ENCODE measurements around the gene CLEC1A.

The CLEC1A gene

GRCh38 chr12:10101648-10102220, 2.9 kb upstream of the CLEC1A start:
- no peaks in the 10 kb centered on the region for H3K9me3 ChIP-seq (ENCODE audit: control insufficient read depth, low read length)
- H3K36me3 ChIP-seq (ENCODE audit: control insufficient read depth, insufficient read depth, low read length) = no peaks in the 10 kb centered on the region
- no peak overlapping the region for H3K27ac ChIP-seq (ENCODE audit: insufficient read depth, low read depth, low read length, poor library complexity, severe bottlenecking)
- WGBS, 2 experiments = 92 to 96% methylated on average over 1 of the region's 1 CpG
- no peak overlapping the region for H3K4me3 ChIP-seq (ENCODE audit: insufficient read depth, low read depth, low read length)
- peaks cover 6% of the 10 kb centered on the region for H3K4me1 ChIP-seq (ENCODE audit: control insufficient read depth, insufficient read depth, low read length)
- no peaks in the 10 kb centered on the region for H3K27me3 ChIP-seq (ENCODE audit: control insufficient read depth, insufficient read depth, low read length, poor library complexity, severe bottlenecking)

GRCh38 chr12:10101042-10101579, 2.3 kb upstream of the CLEC1A start:
- Histone ChIP-seq H3K27me3 (ENCODE audit: control insufficient read depth, insufficient read depth, low read length, poor library complexity, severe bottlenecking) (no peaks in the 10 kb centered on the region), H3K27ac (ENCODE audit: insufficient read depth, low read depth, low read length, poor library complexity, severe bottlenecking) (no peak overlapping the region), H3K4me3 (ENCODE audit: insufficient read depth, low read depth, low read length) (no peak overlapping the region), H3K4me1 (ENCODE audit: control insufficient read depth, insufficient read depth, low read length) (peaks cover 6% of the 10 kb centered on the region), H3K9me3 (ENCODE audit: control insufficient read depth, low read length) (no peaks in the 10 kb centered on the region), H3K36me3 (ENCODE audit: control insufficient read depth, insufficient read depth, low read length) (no peaks in the 10 kb centered on the region)
- WGBS, 2 experiments = 84 to 87% methylated on average over 5 of the region's 5 CpGs

- Histone ChIP-seq H3K9me3 (ENCODE audit: control insufficient read depth, low read length) (no peaks in the 10 kb centered on the region), H3K36me3 (ENCODE audit: control insufficient read depth, insufficient read depth, low read length) (no peaks in the 10 kb centered on the region), H3K4me1 (ENCODE audit: control insufficient read depth, insufficient read depth, low read length) (peaks cover 6% of the 10 kb centered on the region), H3K27ac (ENCODE audit: insufficient read depth, low read depth, low read length, poor library complexity, severe bottlenecking) (no peak overlapping the region), H3K27me3 (ENCODE audit: control insufficient read depth, insufficient read depth, low read length, poor library complexity, severe bottlenecking) (no peaks in the 10 kb centered on the region), H3K4me3 (ENCODE audit: insufficient read depth, low read depth, low read length) (no peak overlapping the region)
- WGBS, 2 experiments = 79 to 80% methylated on average over 3 of the region's 3 CpGs
Observed at GRCh38 chr12:10097521-10097920, 1.3 kb downstream of the CLEC1A start.

- H3K36me3 ChIP-seq (ENCODE audit: control insufficient read depth, insufficient read depth, low read length) = no peaks in the 10 kb centered on the region
Observed at GRCh38 chr12:10095971-10096370, 2.8 kb downstream of the CLEC1A start.

GRCh38 chr12:10094646-10095395, 4.0 kb downstream of the CLEC1A start:
- no peak overlapping the region for H3K4me3 ChIP-seq (ENCODE audit: insufficient read depth, low read depth, low read length)
- H3K36me3 ChIP-seq (ENCODE audit: control insufficient read depth, insufficient read depth, low read length) = no peaks in the 10 kb centered on the region
- no peaks in the 10 kb centered on the region for H3K4me1 ChIP-seq (ENCODE audit: control insufficient read depth, insufficient read depth, low read length)
- H3K27me3 ChIP-seq (ENCODE audit: control insufficient read depth, insufficient read depth, low read length, poor library complexity, severe bottlenecking) = no peaks in the 10 kb centered on the region
- H3K9me3 ChIP-seq (ENCODE audit: control insufficient read depth, low read length) = no peaks in the 10 kb centered on the region
- WGBS, 2 experiments = 92 to 93% methylated on average over 3 to 4 of the region's 4 CpGs
- H3K27ac ChIP-seq (ENCODE audit: insufficient read depth, low read depth, low read length, poor library complexity, severe bottlenecking) = no peak overlapping the region

More at GRCh38 chr12:10095971-10096370, 2.8 kb downstream of the CLEC1A start:
- no peak overlapping the region for H3K27ac ChIP-seq (ENCODE audit: insufficient read depth, low read depth, low read length, poor library complexity, severe bottlenecking)
- H3K9me3 ChIP-seq (ENCODE audit: control insufficient read depth, low read length) = no peaks in the 10 kb centered on the region
- no peaks in the 10 kb centered on the region for H3K4me1 ChIP-seq (ENCODE audit: control insufficient read depth, insufficient read depth, low read length)
- no peaks in the 10 kb centered on the region for H3K27me3 ChIP-seq (ENCODE audit: control insufficient read depth, insufficient read depth, low read length, poor library complexity, severe bottlenecking)
- WGBS, 2 experiments = 95% methylated on average over 3 of the region's 3 CpGs
- no peak overlapping the region for H3K4me3 ChIP-seq (ENCODE audit: insufficient read depth, low read depth, low read length)

- no peak overlapping the region for H3K4me3 ChIP-seq (ENCODE audit: insufficient read depth, low read depth, low read length)
- no peaks in the 10 kb centered on the region for H3K36me3 ChIP-seq (ENCODE audit: control insufficient read depth, insufficient read depth, low read length)
- WGBS, 2 experiments = 53 to 63% methylated on average over 6 to 7 of the region's 8 CpGs
- H3K9me3 ChIP-seq (ENCODE audit: control insufficient read depth, low read length) = no peaks in the 10 kb centered on the region
- H3K27ac ChIP-seq (ENCODE audit: insufficient read depth, low read depth, low read length, poor library complexity, severe bottlenecking) = no peak overlapping the region
- H3K4me1 ChIP-seq (ENCODE audit: control insufficient read depth, insufficient read depth, low read length) = no peaks in the 10 kb centered on the region
- no peaks in the 10 kb centered on the region for H3K27me3 ChIP-seq (ENCODE audit: control insufficient read depth, insufficient read depth, low read length, poor library complexity, severe bottlenecking)
Observed at GRCh38 chr12:10088955-10089900, 9.6 kb downstream of the CLEC1A start.

- Histone ChIP-seq H3K4me3 (ENCODE audit: insufficient read depth, low read depth, low read length) (no peak overlapping the region), H3K9me3 (ENCODE audit: control insufficient read depth, low read length) (no peaks in the 10 kb centered on the region), H3K4me1 (ENCODE audit: control insufficient read depth, insufficient read depth, low read length) (no peaks in the 10 kb centered on the region), H3K27me3 (ENCODE audit: control insufficient read depth, insufficient read depth, low read length, poor library complexity, severe bottlenecking) (no peaks in the 10 kb centered on the region), H3K36me3 (ENCODE audit: control insufficient read depth, insufficient read depth, low read length) (no peaks in the 10 kb centered on the region), H3K27ac (ENCODE audit: insufficient read depth, low read depth, low read length, poor library complexity, severe bottlenecking) (no peak overlapping the region)
Observed at GRCh38 chr12:10088031-10088430, 10.8 kb downstream of the CLEC1A start.

- WGBS, 2 experiments = 91 to 92% methylated on average over 2 to 3 of the region's 3 CpGs
- Histone ChIP-seq H3K9me3 (ENCODE audit: control insufficient read depth, low read length) (no peaks in the 10 kb centered on the region), H3K27ac (ENCODE audit: insufficient read depth, low read depth, low read length, poor library complexity, severe bottlenecking) (no peak overlapping the region), H3K4me1 (ENCODE audit: control insufficient read depth, insufficient read depth, low read length) (no peaks in the 10 kb centered on the region), H3K36me3 (ENCODE audit: control insufficient read depth, insufficient read depth, low read length) (no peaks in the 10 kb centered on the region), H3K27me3 (ENCODE audit: control insufficient read depth, insufficient read depth, low read length, poor library complexity, severe bottlenecking) (no peaks in the 10 kb centered on the region), H3K4me3 (ENCODE audit: insufficient read depth, low read depth, low read length) (no peak overlapping the region)
Observed at GRCh38 chr12:10086387-10086786, 12.4 kb downstream of the CLEC1A start.

GRCh38 chr12:10084733-10085132, 14.1 kb downstream of the CLEC1A start:
- Histone ChIP-seq H3K27ac (ENCODE audit: insufficient read depth, low read depth, low read length, poor library complexity, severe bottlenecking) (no peak overlapping the region), H3K4me1 (ENCODE audit: control insufficient read depth, insufficient read depth, low read length) (no peaks in the 10 kb centered on the region), H3K36me3 (ENCODE audit: control insufficient read depth, insufficient read depth, low read length) (no peaks in the 10 kb centered on the region), H3K9me3 (ENCODE audit: control insufficient read depth, low read length) (no peaks in the 10 kb centered on the region), H3K27me3 (ENCODE audit: control insufficient read depth, insufficient read depth, low read length, poor library complexity, severe bottlenecking) (no peaks in the 10 kb centered on the region), H3K4me3 (ENCODE audit: insufficient read depth, low read depth, low read length) (no peak overlapping the region)
- 90 to 92% methylated on average over 5 to 6 of the region's 6 CpGs for WGBS, 2 experiments
